ENCODE data around the gene THOC6.

The THOC6 gene
- total RNA-seq: 17.4 to 52.8 (median 24.3) reads per million in 3 experiments

DNA sequence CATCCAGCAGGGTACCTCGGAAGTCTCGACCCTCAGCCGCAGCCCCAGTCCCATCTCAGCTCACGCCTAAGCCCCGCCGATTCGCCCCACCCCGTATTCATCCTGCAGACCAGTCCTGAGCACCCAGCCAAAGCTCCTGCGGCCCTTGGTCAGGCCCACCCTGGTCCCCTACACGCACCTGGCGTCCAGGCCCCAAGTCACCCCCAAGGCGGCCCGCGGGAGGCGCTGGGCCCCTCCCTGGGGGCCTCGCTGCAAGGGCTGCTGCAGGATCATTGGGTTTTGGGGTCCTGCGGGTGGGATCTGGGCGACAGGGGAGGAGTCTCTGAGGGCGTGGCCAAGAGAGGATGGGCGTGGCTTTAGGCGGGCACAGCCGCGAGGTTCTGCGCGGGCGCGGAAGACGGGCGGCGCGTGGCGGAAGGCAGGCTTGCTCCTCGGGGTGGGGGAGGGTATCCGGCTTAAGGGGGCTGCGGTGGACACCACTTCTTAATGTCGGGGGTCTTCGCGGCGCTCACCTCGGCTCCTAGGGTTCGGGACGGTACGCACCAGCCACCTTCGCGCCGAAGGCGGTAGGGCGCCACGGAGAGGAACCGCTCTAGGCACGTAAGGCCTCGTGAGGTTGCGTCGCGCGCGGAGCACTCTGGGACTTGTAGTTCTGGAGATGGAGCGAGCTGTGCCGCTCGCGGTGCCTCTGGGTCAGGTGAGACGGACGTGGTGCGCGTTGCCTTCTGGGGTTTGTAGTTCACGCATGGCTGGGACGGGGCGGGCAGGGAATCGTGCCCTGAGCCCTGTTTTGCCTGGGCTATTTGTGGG, at the start of gene THOC6, which contains the start of gene HCFC1R1:
Gene THOC6 (plus strand): TSS at position 367 of the 810 bp plus-strand sequence. CDS start 292 bp downstream, at position 659.
Gene HCFC1R1 (minus strand): TSS at position 274 of the 810 bp plus-strand sequence. CDS start 1 bp downstream, at position 273.
- DNase-seq: peak; percentile 93

DNA sequence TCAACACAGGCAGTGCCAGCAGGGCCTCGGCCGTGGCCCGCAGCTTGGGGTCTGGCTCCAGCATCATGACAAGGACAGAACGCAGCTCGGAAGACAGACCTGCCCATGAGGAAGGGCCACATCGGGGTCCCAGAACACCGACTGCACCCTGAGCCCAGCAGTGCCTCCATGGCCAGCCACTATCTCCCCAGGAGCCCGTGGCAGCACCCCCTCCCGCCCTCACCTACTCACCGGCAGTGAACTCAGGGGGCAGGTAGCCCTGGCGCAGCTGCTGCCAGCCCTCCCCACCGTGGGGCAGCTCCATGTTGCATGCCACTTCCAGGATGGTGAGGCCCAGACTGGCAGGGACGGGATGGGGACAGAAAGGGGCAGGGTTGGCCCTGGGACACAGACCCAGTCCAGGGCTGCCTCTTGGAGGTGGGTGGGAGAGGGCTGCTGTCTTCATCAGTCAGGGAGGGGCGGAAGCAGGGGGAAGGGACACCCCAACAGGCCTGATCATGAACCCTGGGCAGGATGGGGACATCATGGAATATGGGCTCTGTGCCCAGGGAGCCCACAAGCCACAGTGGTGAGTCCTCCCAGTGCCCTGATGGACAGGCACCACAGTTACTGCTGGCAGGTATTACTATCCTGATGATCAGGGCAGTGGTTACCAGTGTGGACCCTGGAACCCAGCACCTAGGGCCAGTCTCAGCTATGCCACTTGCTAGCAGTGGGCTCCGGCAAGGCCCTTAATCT, 49.3 kb upstream of the THOC6 start:
- DNase-seq: no peak

DNA sequence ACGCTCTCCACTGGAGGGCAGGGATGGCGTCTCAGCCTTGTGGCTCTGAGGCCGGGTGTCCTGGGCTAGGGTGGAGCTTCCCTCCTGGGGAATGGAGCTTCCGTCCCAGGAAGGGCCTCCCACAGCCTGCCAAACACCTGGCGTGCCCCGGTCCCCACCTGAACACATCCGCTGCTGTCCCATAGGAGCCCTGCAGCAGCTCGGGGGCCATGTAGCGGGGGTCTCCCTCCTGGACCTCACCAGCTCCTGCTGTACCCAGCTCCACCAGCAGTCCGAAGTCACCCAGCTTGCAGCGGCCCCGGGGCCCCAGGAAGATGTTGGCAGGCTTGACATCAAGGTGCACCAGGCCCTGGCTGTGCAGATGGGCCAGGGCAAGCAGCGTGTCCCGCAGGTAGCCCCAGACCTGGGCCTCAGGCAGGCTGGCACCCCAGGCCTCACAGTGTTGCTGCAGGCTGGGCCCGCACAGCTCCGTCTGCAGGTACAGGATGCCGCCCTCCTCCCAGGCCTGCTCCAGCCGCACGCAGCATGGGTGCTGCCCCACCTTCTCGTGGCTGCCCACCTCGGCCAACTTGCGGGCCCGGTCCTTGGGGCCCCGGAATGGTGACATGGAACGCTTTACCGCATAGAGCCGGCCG, 48.6 kb upstream of the THOC6 start:
- no peak for DNase-seq

DNA sequence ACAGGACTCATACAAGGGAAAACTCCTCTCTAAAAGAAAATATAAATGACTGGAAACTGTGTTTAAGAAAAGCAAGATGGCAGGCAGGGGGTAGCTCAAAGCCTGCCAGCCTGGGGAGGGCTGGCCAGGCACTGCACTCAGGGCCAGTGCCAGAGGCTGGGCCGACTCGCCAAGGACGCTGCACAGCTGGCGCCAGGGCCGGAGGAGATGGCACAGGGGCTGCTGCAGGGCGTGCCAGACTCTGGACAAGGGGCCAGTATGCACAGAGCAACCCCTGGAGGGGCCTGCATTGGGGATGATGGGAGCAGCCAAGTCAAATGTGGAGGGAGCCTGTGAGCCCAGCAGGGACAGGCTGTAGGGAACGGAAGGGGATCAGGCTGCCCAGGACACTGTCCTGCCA, 47.6 kb upstream of the THOC6 start:
- DNase-seq: no peak

DNA sequence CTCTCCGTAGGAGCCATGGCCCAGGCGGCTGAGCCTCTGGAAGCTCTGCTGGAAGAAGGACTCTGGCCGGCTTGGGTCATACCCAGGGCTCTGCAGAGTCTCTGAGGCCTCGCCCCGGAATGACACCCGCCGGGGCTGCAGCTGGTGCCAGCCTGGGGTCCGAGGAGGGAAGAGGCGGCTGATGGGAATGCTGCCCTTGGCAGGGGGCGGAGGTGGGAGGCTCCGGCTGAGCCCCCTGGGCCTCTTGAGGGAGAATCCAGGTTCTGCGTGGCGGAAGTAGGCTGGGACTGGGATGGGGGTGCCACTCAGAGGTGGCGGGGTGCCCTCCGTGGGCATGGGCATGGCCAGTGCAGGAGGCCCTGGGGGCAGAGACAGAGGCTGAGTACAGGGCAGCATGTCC, 47.2 kb upstream of the THOC6 start:
- no peak for DNase-seq

DNA sequence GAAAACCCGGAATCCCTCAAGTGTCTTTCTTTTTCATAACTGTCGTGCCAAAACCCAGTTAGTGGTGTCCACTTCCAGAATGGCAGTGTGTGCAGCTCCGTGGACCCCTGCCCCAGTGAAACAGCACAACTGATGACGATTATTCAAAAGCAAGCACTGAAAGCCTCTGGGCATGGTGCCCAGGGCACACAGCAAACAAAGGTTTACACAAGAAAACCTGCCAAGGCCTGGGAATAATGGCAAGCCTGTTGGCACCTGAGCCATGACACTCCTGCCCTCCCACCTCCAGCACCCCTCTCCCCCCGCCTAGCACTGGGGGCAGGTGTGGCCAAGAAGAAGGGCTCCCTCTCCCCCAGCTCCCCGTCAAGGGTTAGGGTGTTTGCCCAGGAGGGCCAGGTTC, 46.4 kb upstream of the THOC6 start:
- no peak for DNase-seq

DNA sequence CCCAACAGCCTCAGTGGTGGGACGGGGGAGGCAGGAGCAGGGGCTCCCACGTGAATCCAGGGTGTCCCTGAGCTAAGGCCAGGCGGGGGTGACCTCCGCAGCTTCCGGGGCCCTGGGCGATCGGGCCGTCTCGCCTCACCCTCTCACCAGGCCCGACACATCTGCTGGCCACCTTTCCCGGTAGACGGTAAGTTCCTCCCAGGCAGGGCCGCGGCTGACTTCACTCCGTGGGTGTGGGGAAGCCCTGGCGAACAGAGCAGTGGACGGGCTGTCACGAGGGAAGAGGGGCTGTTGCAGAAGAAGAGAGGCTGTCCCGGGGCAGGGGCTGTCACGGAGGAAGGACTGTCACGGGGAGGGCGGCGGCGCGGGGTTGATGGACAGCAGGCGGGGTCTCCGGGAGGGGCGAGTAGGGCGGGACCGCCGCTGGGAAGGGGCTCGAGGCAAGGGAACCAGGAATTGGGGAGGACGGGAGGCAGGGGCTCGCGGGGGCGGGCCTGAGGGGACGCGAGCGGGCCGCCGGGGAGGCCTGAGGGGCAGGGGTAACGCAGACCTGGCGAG, 44.1 kb upstream of the THOC6 start:
- DNase-seq: no peak

DNA sequence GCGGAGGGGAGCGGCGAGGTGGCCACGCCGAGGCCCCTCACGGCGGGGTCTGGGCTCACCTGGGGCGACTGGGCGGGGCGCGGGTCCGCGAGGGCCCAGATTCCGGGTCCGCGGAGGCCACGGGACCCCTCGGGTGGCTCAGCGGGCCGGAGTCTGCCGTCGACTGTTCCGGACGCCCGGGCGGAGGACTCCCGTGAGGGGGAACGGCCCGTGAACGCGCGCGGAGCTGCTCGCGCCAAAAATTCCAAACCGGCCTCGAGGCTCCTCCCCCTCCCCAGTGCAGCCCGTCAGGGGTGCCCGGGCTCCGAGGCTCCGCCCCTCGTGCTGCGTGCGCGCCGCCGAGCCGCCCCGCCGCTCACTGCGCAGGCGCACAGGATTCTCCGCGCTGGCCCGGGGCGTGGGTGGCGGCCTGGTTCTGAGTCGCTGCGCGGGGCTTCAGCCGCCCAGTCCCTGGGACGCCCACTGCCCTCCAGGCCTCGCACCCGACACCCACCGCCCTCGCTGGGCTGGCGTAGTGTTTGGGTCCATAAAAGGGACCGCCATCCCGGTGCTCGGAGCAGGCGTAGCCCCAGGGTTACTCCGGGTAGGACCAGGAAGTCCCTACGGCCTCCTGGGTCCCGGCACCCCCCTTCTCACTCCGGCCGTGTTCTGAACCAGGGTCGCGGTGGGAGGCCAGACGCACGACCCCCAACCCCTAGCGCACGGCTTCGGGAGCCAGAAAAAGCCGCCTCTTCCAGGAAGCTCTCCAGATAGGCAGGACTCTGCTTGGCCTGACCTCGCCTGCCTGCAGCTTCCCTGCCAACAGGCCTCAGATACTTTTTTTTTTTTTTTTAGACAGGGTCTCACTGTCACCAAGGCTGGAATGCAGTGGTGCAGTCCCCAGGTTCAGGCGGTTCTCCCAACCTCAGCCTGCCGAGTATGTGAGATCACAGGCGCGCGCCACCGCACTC, 43.3 kb upstream of the THOC6 start, which contains the start of gene PKMYT1:
Gene PKMYT1 (minus strand): TSS at position 220 of the 950 bp plus-strand sequence. CDS start 789 bp downstream, outside the sequence.
- DNase-seq: peak; percentile 93

DNA sequence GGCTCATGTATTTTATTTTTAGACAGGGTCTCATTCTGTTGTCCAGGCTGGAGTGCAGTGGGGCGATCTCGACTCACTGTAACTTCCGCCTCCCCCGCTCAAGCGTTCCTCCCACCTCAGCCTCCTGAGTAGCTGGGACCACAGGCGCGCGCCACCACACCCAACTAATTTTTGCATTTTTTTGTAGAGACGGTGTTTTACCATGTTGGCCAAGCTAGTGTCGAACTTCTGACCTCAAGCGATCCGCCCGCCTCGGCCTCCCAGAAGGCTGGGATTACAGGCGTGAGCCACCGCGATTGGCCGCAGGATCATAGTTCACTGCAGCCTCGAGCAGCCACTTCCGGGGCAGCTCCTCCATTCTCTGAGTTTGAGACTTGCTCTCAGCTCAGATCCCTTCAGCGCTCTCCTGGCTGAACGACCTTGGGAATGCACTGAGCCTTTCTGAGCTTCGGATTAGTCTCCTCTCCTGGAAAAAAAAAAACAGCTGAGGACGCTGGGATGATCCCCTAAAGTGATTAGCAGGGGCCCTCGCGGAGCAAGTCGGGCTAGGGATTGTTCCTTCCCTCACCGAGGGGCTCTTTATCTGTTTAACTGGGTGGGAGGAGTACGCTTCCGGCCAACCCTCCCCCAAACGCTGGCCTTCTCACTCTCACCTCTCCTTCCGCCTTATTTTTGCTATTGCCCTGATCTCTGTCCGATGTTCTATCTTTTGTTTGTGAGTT, 42.5 kb upstream of the THOC6 start:
- no peak for DNase-seq

DNA sequence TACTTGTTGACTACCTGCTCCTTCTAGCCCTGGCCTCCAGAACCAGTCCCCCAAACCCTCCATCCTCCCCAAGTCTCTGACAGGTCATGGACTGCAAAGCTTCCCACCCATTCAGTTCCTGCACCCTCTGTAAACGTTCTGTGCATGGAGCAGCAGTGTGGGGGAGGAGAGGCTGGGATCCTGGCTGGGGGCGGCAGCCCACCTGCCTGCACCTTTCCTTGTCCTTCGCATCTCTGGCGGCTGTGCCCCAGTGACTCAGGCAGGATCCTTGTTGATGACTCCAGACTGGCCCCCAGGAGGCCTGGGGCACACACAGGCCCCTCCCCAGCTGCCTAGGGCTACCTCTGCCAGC, 42.0 kb upstream of the THOC6 start:
- no peak for DNase-seq

DNA sequence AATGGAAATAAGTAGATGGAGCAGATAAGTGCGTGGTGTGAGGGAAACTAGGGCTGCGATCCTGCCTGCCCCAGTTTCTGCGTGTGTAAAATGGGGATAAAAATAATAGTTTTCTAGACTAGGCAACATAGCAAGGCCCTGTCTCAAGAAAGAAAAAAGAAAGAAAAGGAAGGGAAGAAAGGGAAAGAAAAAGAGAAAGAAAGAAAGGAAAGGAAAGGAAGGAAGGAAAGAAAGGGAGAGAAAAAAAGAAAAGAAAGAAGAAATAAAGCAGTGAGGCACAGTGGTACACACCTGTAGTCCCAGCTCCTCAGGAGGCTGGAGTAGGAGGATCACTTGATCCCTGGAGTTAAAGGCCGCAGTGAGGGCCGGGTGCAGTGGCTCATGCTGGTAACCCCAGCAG, 41.4 kb upstream of the THOC6 start:
- DNase-seq: no peak

DNA sequence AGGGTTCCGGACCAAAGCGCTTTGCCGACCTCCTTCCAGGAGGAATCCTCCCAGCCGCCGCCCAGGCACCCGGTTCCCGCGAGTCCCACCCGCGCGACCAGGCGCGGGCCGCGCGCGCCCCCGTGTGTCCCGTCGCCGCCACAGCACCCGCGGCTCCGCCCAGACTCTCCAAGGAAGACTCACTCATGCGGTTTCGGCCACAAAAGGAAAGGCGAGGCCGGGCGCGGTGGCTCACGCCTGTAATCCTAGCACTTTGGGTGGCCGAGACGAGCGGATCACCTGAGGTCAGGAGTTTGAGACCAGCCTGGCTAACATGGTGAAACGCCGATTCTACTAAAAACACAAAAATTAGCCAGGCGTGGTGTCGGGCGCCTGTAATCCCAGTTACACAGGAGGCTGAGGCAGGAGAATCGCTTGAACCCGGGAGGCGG, 40.1 kb upstream of the THOC6 start:
- no peak for DNase-seq

DNA sequence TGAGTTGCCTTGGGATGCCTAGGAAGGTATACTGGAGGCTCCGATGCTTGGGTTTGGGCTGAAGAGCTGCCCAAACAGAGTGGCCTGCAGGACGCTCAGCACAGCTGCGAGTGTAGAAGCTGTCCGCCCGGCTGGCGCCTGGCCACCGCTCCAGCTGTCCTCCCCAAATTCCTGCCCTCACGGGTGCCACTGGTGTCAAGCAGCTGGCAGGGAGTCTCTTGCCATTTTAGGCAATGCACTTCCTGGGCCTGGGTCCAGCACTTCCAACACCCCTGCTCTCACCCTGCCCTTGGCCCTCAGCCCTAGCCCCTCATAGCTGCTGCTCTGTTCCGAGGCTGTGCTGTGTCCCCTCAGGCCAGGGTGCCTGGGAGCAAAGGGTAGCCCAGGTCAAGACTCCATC, 38.4 kb upstream of the THOC6 start:
- DNase-seq: no peak

DNA sequence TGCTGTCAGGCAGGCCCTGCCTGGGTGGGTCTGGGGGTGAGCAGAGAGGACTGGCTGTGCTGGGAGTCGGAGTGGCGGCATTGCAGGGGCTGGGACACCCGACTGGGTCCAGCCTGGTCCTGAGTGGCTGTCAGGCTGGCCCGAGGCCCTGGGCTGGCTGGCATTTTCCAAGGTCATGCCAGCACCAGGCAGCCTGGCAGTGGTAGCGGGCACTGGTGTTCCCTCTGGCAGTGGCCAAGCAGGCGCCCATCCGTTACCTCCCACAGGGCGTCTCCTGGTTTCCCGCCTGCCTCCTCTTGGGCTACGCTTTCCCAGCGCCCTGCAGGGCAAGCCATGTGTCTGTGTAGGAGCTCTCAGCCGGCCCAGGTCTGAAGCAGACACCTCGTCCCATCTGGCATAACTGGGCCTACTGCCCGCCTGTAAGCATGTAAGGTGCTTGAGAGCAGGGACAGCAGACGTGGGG, 37.9 kb upstream of the THOC6 start:
- DNase-seq: no peak

DNA sequence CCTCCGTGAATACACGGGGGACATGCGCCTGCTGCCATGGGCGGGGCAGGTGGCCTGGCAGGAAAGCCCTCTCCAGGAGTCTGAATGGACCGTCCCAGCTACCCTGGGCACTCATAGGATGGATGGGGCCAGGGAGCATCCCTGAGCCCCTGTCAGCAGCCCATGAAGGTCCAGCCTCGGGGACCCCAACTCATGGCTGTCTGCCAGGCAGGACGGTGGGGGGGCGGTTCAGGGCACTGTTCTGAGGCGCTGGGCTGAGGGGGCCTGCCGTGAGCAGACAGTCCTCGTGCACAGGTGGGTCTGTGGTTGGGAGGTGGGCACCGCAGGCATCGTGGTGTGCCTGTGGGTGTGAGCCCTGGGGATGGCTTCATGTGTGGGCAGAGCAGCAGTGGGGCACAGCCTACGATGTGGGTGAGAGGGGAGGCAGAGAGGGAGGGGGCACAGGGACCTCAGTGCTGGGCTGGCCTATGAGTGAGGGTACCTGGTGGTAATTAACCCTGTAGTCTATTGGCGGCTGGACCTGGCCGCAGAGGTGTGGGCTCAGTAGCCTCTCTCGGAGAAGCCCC, 37.1 kb upstream of the THOC6 start:
- no peak for DNase-seq

DNA sequence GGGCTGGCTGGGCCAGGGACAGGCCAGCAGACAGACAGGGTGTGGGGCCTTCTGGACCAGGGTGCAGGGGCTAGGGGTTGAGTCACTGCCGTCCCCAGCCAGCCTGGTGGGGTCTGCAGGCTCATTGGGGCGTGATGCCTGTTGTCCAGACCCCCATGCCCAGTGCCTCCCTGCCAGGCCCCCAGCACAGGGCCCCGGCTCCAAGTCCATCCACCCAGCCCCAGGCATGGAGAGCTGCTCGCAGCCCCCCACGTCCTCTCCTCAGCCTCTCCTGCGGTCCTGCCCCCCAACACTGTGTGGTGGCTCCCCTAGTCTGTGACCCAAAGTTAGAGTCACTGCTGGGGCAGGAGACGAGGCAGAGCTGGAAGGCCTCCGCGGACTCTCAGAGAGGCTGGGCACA, 36.5 kb upstream of the THOC6 start:
- DNase-seq: no peak

DNA sequence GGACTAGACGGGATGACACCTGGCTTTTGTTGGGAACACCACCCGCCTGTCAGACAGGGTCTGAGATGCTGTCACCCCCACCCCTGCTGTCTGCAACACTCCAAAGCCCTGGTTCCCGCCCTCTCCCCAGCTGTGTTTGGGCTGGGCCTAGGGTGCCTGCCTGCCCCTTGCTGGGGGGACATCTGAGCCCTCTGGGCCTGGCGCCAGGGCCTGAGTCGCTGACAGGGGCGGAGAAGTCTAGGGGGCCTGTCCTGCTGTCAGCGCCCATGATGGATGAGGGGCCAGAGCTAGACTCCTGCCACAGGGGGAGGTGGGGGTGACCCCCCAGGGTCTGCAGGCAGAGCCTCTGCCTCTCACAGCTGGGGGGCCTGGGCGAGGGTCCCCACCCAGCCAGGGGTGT, 36.0 kb upstream of the THOC6 start:
- DNase-seq: no peak

DNA sequence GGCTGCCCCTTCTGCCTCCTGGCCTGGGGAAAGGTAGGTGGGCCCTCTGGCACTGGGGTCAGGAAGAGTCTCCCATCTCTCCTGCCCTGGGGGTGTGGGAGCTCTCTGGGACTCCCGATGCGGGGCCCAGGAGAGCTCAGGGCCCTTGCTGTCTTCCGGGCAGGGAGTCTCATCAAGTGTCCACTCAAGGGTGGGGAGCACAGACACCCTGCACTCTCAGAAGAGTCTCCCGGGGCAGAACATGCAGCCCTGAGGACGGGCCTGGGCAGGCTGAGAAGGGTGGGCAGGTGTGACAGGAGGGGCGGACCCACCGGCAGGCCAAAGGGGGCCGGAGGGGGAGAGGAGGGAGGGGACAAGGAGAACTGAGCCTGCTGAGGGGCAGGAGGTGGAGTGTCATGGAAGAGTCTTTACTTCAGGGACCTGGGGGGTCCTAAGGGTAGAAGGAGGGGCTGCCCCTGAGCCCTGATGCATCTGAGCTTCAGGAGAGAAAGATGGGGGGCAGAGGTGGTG, 35.2 kb upstream of the THOC6 start:
- no peak for DNase-seq

DNA sequence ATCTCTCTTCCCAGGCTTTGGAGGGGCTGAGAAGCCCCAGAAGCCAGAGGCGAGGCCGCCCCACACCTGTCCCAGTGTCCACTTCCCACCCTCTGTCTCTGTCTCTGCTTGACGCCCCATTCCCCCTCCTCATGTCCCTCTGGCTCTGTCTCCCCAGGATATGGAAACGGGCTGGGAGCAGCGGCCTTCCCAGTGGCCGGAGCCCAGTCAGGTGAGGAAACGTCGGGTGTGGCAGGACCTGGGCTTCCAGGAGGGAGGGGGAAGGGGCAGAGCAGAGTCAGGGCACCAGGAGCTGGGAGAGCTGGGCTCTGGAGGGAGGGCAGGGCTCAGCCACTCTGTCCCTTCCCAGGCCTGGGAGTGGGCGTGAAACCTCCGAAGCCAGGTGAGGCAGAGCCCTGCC, 32.9 kb upstream of the THOC6 start:
- no peak for DNase-seq

DNA sequence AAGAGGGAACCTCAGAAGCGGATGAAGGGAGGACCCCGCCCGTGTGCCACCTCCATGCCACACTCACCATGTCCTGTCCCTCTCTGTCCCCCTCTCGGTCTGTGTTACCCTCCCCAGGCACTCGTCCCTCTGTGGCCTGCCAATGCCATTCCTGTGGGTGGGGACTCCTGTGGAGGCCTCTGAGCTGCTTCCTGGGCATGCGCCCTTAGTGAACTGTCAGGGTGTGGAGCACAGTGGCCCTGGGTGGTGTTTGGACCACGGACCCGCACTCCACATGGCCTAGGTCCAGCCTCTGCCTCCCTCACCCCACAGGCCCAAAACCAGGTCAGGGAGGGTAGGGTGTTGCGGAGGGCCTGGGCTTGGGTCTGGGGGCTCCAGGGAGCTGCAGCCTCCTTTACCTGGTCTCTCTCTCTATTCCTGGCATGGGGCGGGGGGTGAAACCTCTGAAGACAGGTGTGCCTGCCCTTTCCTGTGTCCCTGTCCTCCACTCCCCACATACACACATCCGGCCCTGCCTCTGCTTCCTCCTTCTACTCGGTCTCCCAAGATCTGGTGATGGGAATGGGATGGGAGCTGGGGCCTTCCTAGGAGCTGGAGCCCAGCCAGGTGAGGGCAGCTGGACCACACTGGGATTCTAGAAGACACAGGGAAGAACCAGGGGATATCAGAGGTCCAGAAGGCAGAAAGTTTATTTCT, 32.1 kb upstream of the THOC6 start:
- DNase-seq: no peak
